GM23248 (cell line): ENCODE data around the gene MFSD2B. TPM values are rescaled to one million over a fixed set of nuclear protein-coding genes. Genes with fewer than 3 reads are reported as not detected.

Source experiments
- DNase-seq: peaks from one replicate; pipeline ENCODE4 v3.0.0-alpha.2; 2015
- H2AFZ ChIP-seq: fragments of 200-600 bp; sonication (generic); 2 replicates; pipeline ENCODE4 v1.6.1; 2016; ENCODE audit warnings: antibody characterized with exemption
- H3F3A ChIP-seq: fragments of 200-600 bp; sonication (generic); 2 replicates; pipeline ENCODE4 v1.6.1; 2016; ENCODE audit warnings: mild to moderate bottlenecking, antibody characterized with exemption, mixed run types; ENCODE audit not compliant: insufficient read depth
- H3K27ac ChIP-seq: fragments of 200-600 bp; sonication (generic); 2 replicates; pipeline ENCODE4 v1.5.1; 2016; ENCODE audit warnings: mild to moderate bottlenecking
- H3K27me3 ChIP-seq: fragments of 200-600 bp; sonication (generic); replicated peaks from 2 replicates; pipeline ENCODE4 v1.6.1; 2016; ENCODE audit warnings: mild to moderate bottlenecking; ENCODE audit not compliant: insufficient read depth
- H3K36me3 ChIP-seq: fragments of 200-600 bp; sonication (generic); 2 replicates; pipeline ENCODE4 v1.6.1; 2016; ENCODE audit warnings: low read depth, mild to moderate bottlenecking
- H3K4me1 ChIP-seq: fragments of 200-600 bp; sonication (generic); 2 replicates; pipeline ENCODE4 v1.6.1; 2016; ENCODE audit warnings: mild to moderate bottlenecking; ENCODE audit not compliant: insufficient read depth
- H3K4me2 ChIP-seq: fragments of 200-600 bp; sonication (generic); one replicate; pipeline ENCODE4 v1.6.1; 2016; ENCODE audit warnings: mild to moderate bottlenecking; ENCODE audit not compliant: unreplicated experiment
- H3K4me3 ChIP-seq: fragments of 200-600 bp; sonication (generic); 2 replicates; pipeline ENCODE4 v1.5.1; 2016; ENCODE audit warnings: mild to moderate bottlenecking
- H3K79me2 ChIP-seq: fragments of 200-600 bp; sonication (generic); 2 replicates; pipeline ENCODE4 v1.6.1; 2016; ENCODE audit warnings: mild to moderate bottlenecking; ENCODE audit not compliant: insufficient read depth
- H3K9ac ChIP-seq: fragments of 200-600 bp; sonication (generic); 2 replicates; pipeline ENCODE4 v1.6.1; 2016; ENCODE audit warnings: mild to moderate bottlenecking
- H3K9me2 ChIP-seq: fragments of 200-600 bp; sonication (generic); 2 replicates; pipeline ENCODE4 v1.6.1; 2016; ENCODE audit warnings: mixed run types, mild to moderate bottlenecking, moderate library complexity; ENCODE audit not compliant: insufficient read depth
- H3K9me3 ChIP-seq: fragments of 200-600 bp; sonication (generic); one replicate; pipeline ENCODE4 v1.6.1; 2017; ENCODE audit warnings: low read depth
- H4K20me1 ChIP-seq: fragments of 200-600 bp; sonication (generic); 2 replicates; pipeline ENCODE4 v1.6.0; 2016; ENCODE audit not compliant: insufficient read depth
- EZH2 ChIP-seq: fragments of 200-600 bp; sonication (generic); IDR thresholded peaks from 2 replicates; pipeline ENCODE4 v1.6.1; 2018; ENCODE audit warnings: antibody characterized with exemption, mild to moderate bottlenecking; ENCODE audit not compliant: insufficient read depth, poor library complexity, severe bottlenecking
- EZH2phosphoT487 ChIP-seq: fragments of 200-600 bp; sonication (generic); IDR thresholded peaks from 2 replicates; pipeline ENCODE4 v1.6.1; 2018; ENCODE audit warnings: antibody characterized with exemption, moderate library complexity, mild to moderate bottlenecking, low read depth; ENCODE audit not compliant: insufficient read depth
- WGBS, 2 experiments: methylation state at CpG; one replicate each; pipeline ENCODE4 v1.1.6; 2015 to 2017; ENCODE audit warnings: low lambda C conversion rate in 2 of 2, low coverage in 1 of 2; ENCODE audit errors: missing lambda C conversion rate in 2 of 2; 5-methylcytosine and 5-hydroxymethylcytosine counted together
- in situ Hi-C: fragments of 300-500 bp; cut with MboI; formaldehyde crosslinking; loops from 2 replicates; pipeline ENCODE4 v1.15.0; 2020
- polyA plus RNA-seq: library from polyadenylated mRNA; unstranded; fragments of >200 nt; fragmentation: Nextera tagmentation; extraction: Ambion mirVana; gene quantifications from 2 replicates; pipeline ENCODE4 v1.2.1, GENCODE V29; 2016
- total RNA-seq: library from RNA; depleted of rRNA; stranded (reverse); fragments of >200 nt; shearing (Covaris generic); gene quantifications from 2 replicates; pipeline ENCODE4 v1.2.3, GENCODE V29; 2014

Gene MFSD2B
- total and polyA plus RNA-seq, 2 experiments from 2014 or later = under 0.01 to 0.58 TPM

GRCh38 chr2:24046930-24047702 lies 37.2 kb downstream of the MFSD2B start, which contains the start of gene WDCP:
Gene WDCP (minus strand): TSS chr2:24047391. CDS start chr2:24039494, 7,897 bp downstream.
- no peaks in the 10 kb centered on the region for H4K20me1 ChIP-seq
- 1 to 2% methylated on average over 32 to 38 of the region's 38 CpGs for WGBS, 2 experiments
- no peaks in the 10 kb centered on the region for H3K9me2 ChIP-seq
- peaks cover 9% of the 10 kb centered on the region; the same call in 1 of the 2 replicates for H3K4me1 ChIP-seq
- peak; percentile 99 for DNase-seq
- in situ Hi-C loops = no loop called here
- TF ChIP-seq EZH2phosphoT487 (no peak), EZH2 (no peak)
- H3K4me3 ChIP-seq = peak within 1 kb of the TSS; percentile 87
- no peaks in the 10 kb centered on the region for H3K9me3 ChIP-seq
- no peaks in the 10 kb centered on the region for H3K36me3 ChIP-seq
- peaks cover 10% of the 10 kb centered on the region for H3F3A ChIP-seq
- H3K79me2 ChIP-seq = peaks cover 33% of the 10 kb centered on the region
- H3K27me3 ChIP-seq = no peaks in the 10 kb centered on the region
- H3K9ac ChIP-seq = peak within 1 kb of the TSS; percentile 78
- H3K27ac ChIP-seq = peak within 1 kb of the TSS; percentile 19; the same call in 1 of the 2 replicates
- peak within 1 kb of the TSS; percentile 96 for H2AFZ ChIP-seq
- peak within 1 kb of the TSS; percentile 79 for H3K4me2 ChIP-seq

- in situ Hi-C loops = no loop called here
- Histone ChIP-seq H3K36me3 (no peaks in the 10 kb centered on the region), H2AFZ (peak overlapping the region; percentile 84), H3K27ac (no peak overlapping the region), H3K9me3 (no peaks in the 10 kb centered on the region), H3F3A (peaks cover 10% of the 10 kb centered on the region), H3K4me3 (peak overlapping the region; percentile 45; the same call in 1 of the 2 replicates), H3K27me3 (no peaks in the 10 kb centered on the region), H4K20me1 (no peaks in the 10 kb centered on the region), H3K9ac (no peak overlapping the region), H3K4me2 (peak overlapping the region; percentile 27), H3K4me1 (peaks cover 9% of the 10 kb centered on the region; the same call in 1 of the 2 replicates), H3K9me2 (no peaks in the 10 kb centered on the region), H3K79me2 (peaks cover 33% of the 10 kb centered on the region)
- no peak for DNase-seq
- TF ChIP-seq EZH2 (no peak), EZH2phosphoT487 (no peak)
- WGBS, 2 experiments = 60 to 64% methylated on average over 8 of the region's 8 CpGs
Observed at GRCh38 chr2:24047703-24048033, 37.8 kb downstream of the MFSD2B start.

GRCh38 chr2:24048769-24049484 lies 39.0 kb downstream of the MFSD2B start:
- peaks cover 29% of the 10 kb centered on the region for H3K79me2 ChIP-seq
- H3K27me3 ChIP-seq = no peaks in the 10 kb centered on the region
- no peaks in the 10 kb centered on the region for H3K9me2 ChIP-seq
- H3F3A ChIP-seq = peaks cover 10% of the 10 kb centered on the region
- no peak for DNase-seq
- H3K36me3 ChIP-seq = no peaks in the 10 kb centered on the region
- H3K9ac ChIP-seq = peak overlapping the region; percentile 63
- WGBS, 2 experiments = 24 to 27% methylated on average over 23 of the region's 23 CpGs
- no peak overlapping the region for H3K27ac ChIP-seq
- TF ChIP-seq EZH2phosphoT487 (no peak), EZH2 (no peak)
- H3K4me1 ChIP-seq = peaks cover 9% of the 10 kb centered on the region; the same call in 1 of the 2 replicates
- peak overlapping the region; percentile 84 for H3K4me2 ChIP-seq
- H3K9me3 ChIP-seq = no peaks in the 10 kb centered on the region
- peak overlapping the region; percentile 74 for H2AFZ ChIP-seq
- H3K4me3 ChIP-seq = peak overlapping the region; percentile 72
- no peaks in the 10 kb centered on the region for H4K20me1 ChIP-seq
- in situ Hi-C loops = no loop called here

- no peaks in the 10 kb centered on the region for H3K27me3 ChIP-seq
- peaks cover 23% of the 10 kb centered on the region for H3K79me2 ChIP-seq
- H3K27ac ChIP-seq = no peak within 1 kb of the TSS
- H3K9me3 ChIP-seq = no peaks in the 10 kb centered on the region
- peaks cover 9% of the 10 kb centered on the region; the same call in 1 of the 2 replicates for H3K4me1 ChIP-seq
- peak; percentile 67 for DNase-seq
- 1 to 2% methylated on average over 23 to 50 of the region's 52 CpGs for WGBS, 2 experiments
- peak within 1 kb of the TSS; percentile 63 for H3K9ac ChIP-seq
- peaks cover 10% of the 10 kb centered on the region for H3F3A ChIP-seq
- H3K4me3 ChIP-seq = peak within 1 kb of the TSS; percentile 72
- TF ChIP-seq EZH2 = no peak
- no peak for TF ChIP-seq EZH2phosphoT487
- no peaks in the 10 kb centered on the region for H4K20me1 ChIP-seq
- H3K9me2 ChIP-seq = no peaks in the 10 kb centered on the region
- peak within 1 kb of the TSS; percentile 84 for H3K4me2 ChIP-seq
- peak within 1 kb of the TSS; percentile 74 for H2AFZ ChIP-seq
- in situ Hi-C loops = no loop called here
- no peaks in the 10 kb centered on the region for H3K36me3 ChIP-seq
Observed at GRCh38 chr2:24049485-24050021, 39.7 kb downstream of the MFSD2B start, which contains the start of gene FKBP1B. Gene FKBP1B (plus strand): TSS chr2:24049741. CDS start chr2:24049850, 109 bp downstream.
